ENCODE results near the gene ALDH16A1. TPM values are rescaled to one million over a fixed set of nuclear protein-coding genes. Genes with fewer than 3 reads are reported as not detected.
A peak's percentile ranks its signal among the peaks of the same experiment; 100 is the strongest.

ALDH16A1 gene
- total RNA-seq, 1 experiment from 2014 or later = 51.7 TPM

- Histone ChIP-seq H3T11ph (ENCODE audit: low read length) (no peak overlapping the region), H4K20me1 (ENCODE audit: control insufficient read depth, insufficient read depth, insufficient read length) (no peaks in the 10 kb centered on the region), H3K4ac (ENCODE audit: low read depth, low read length) (no peak overlapping the region), H3K79me2 (ENCODE audit: insufficient read depth, low read length) (no peaks in the 10 kb centered on the region), H4K91ac (ENCODE audit: insufficient read length, low read depth, low read length) (no peak overlapping the region), H3K9me3 (ENCODE audit: control insufficient read depth, low read depth, low read length) (no peaks in the 10 kb centered on the region), H2BK5ac (ENCODE audit: insufficient read length, low read length) (no peak overlapping the region), H3K14ac (ENCODE audit: insufficient read depth, low read length) (no peak overlapping the region), H3K27ac (ENCODE audit: insufficient read length, low read depth, low read length) (no peak overlapping the region), H2BK20ac (ENCODE audit: low read depth, low read length, poor library complexity, severe bottlenecking) (no peak overlapping the region), H3K4me1 (ENCODE audit: insufficient read depth, low read length) (peaks cover 3% of the 10 kb centered on the region; the same call in 1 of the 2 replicates), H3K56ac (ENCODE audit: insufficient read length, low read depth, low read length) (no peak overlapping the region), H2AFZ (ENCODE audit: low read length) (no peak overlapping the region), H2AK5ac (ENCODE audit: insufficient read length, low read length) (no peak overlapping the region), H3K18ac (ENCODE audit: insufficient read length, low read depth, low read length) (peak overlapping the region; percentile 14), H2BK120ac (ENCODE audit: low read depth, low read length, poor library complexity, severe bottlenecking) (no peak overlapping the region), H4K5ac (ENCODE audit: insufficient read length, low read depth, low read length) (no peak overlapping the region), H3K23ac (ENCODE audit: insufficient read length, low read depth, low read length) (no peak overlapping the region), H3K23me2 (ENCODE audit: insufficient read length, low read depth, low read length, poor library complexity, severe bottlenecking) (no peaks in the 10 kb centered on the region), H2BK12ac (ENCODE audit: insufficient read length, low read depth, low read length) (no peak overlapping the region), H3K4me2 (ENCODE audit: insufficient read depth, insufficient read length, low read length) (no peak overlapping the region), H3K79me1 (ENCODE audit: insufficient read depth, low read depth, low read length, poor library complexity, severe bottlenecking) (no peaks in the 10 kb centered on the region), H3K27me3 (ENCODE audit: insufficient read depth, low read length) (no peaks in the 10 kb centered on the region), H3K9ac (ENCODE audit: extremely low read depth, insufficient read length, low read length) (no peak overlapping the region), H2BK15ac (ENCODE audit: low read depth, low read length) (no peak overlapping the region), H4K8ac (replicated peaks; ENCODE audit: insufficient read length, low read depth, low read length) (no peak overlapping the region)
- peak overlapping the region in 1 of 3 experiments; percentile 70; a peak in 2 of 7 replicates for H3K27ac Mint-ChIP-seq
- H3K27me3 Mint-ChIP-seq (ENCODE audit: low read depth) = peaks cover 11% of the 10 kb centered on the region
- peaks cover 33 to 35% of the 10 kb centered on the region in 2 experiments for H3K4me1 Mint-ChIP-seq
- no peaks in the 10 kb centered on the region for H3K9me3 Mint-ChIP-seq
- H3K4me3 Mint-ChIP-seq = peak overlapping the region in 1 of 2 experiments; percentile 25; a peak in 1 of 5 replicates
- no peaks in the 10 kb centered on the region; a peak in 1 of 7 replicates for H3K36me3 Mint-ChIP-seq (ENCODE audit: insufficient read depth in 1 of 3, low read depth in 3 of 3)
- no CpG with 5 or more reads among the region's 5 CpGs for WGBS (ENCODE audit: extremely low coverage, insufficient read length, low lambda C conversion rate)
- TF ChIP-seq, protein P1, sequence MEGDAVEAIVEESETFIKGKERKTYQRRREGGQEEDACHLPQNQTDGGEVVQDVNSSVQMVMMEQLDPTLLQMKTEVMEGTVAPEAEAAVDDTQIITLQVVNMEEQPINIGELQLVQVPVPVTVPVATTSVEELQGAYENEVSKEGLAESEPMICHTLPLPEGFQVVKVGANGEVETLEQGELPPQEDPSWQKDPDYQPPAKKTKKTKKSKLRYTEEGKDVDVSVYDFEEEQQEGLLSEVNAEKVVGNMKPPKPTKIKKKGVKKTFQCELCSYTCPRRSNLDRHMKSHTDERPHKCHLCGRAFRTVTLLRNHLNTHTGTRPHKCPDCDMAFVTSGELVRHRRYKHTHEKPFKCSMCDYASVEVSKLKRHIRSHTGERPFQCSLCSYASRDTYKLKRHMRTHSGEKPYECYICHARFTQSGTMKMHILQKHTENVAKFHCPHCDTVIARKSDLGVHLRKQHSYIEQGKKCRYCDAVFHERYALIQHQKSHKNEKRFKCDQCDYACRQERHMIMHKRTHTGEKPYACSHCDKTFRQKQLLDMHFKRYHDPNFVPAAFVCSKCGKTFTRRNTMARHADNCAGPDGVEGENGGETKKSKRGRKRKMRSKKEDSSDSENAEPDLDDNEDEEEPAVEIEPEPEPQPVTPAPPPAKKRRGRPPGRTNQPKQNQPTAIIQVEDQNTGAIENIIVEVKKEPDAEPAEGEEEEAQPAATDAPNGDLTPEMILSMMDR (conservative IDR thresholded peaks at IDR 0.05) = no peak
- DNase-seq = no peak
Observed at GRCh38 chr19:49409441-49410029, 43.5 kb upstream of the ALDH16A1 start.

All from H9 (cell line).